Measurements from ENCODE around the gene SIRT4.

The SIRT4 gene

GRCh38 chr12:120353136-120353535, 51.0 kb downstream of the SIRT4 start:
- no CpG with 5 or more reads among the region's 6 CpGs for WGBS (ENCODE audit: extremely low coverage, insufficient coverage, low lambda C conversion rate)
- no peak overlapping the region for H3K27ac ChIP-seq (ENCODE audit: low read depth, low read length)
- peaks cover 8% of the 10 kb centered on the region for H3K36me3 ChIP-seq (ENCODE audit: control insufficient read depth, insufficient read depth, low read length)

GRCh38 chr12:120353556-120354317, 51.6 kb downstream of the SIRT4 start:
- Histone ChIP-seq H3K23ac (ENCODE audit: low read length) (no peak overlapping the region), H3K56ac (ENCODE audit: low read length) (no peak overlapping the region), H3K18ac (ENCODE audit: low read length) (no peak overlapping the region), H3K27me3 (ENCODE audit: insufficient read depth, low read length, poor library complexity) (no peaks in the 10 kb centered on the region), H4K8ac (ENCODE audit: low read depth, low read length) (no peak overlapping the region), H2AK5ac (ENCODE audit: low read length) (no peak overlapping the region), H3K9ac (ENCODE audit: low read length) (no peak overlapping the region), H2BK5ac (ENCODE audit: low read length) (no peak overlapping the region), H3K27ac (ENCODE audit: low read depth, low read length) (no peak overlapping the region), H3K79me2 (ENCODE audit: control insufficient read depth, insufficient read depth, low read length) (no peaks in the 10 kb centered on the region), H3K4me3 (ENCODE audit: low read length) (no peak overlapping the region), H3K36me3 (ENCODE audit: control insufficient read depth, insufficient read depth, low read length) (peaks cover 9% of the 10 kb centered on the region), H3K4me2 (ENCODE audit: low read length) (no peak overlapping the region), H3K79me1 (ENCODE audit: low read length) (no peaks in the 10 kb centered on the region), H3K4ac (ENCODE audit: low read depth, low read length) (no peak overlapping the region), H2BK15ac (replicated peaks; ENCODE audit: low read depth) (no peak overlapping the region), H3K4me1 (ENCODE audit: control insufficient read depth, low read depth, low read length) (no peaks in the 10 kb centered on the region), H4K5ac (ENCODE audit: low read length) (no peak overlapping the region), H2BK120ac (ENCODE audit: low read depth, low read length) (no peak overlapping the region)
- DNase-seq = no peak
- WGBS (ENCODE audit: extremely low coverage, insufficient coverage, low lambda C conversion rate) = no CpG with 5 or more reads among the region's 4 CpGs

More at GRCh38 chr12:120353136-120353535, 51.0 kb downstream of the SIRT4 start:
- no peaks in the 10 kb centered on the region for H3K4me1 ChIP-seq (ENCODE audit: control insufficient read depth, low read depth, low read length)
- H2BK15ac ChIP-seq (replicated peaks; ENCODE audit: low read depth) = no peak overlapping the region
- H3K4me3 ChIP-seq (ENCODE audit: low read length) = no peak overlapping the region
- H3K18ac ChIP-seq (ENCODE audit: low read length) = no peak overlapping the region
- H2AK5ac ChIP-seq (ENCODE audit: low read length) = no peak overlapping the region
- no peaks in the 10 kb centered on the region for H3K79me2 ChIP-seq (ENCODE audit: control insufficient read depth, insufficient read depth, low read length)
- H3K9ac ChIP-seq (ENCODE audit: low read length) = no peak overlapping the region
- no peak overlapping the region for H4K8ac ChIP-seq (ENCODE audit: low read depth, low read length)
- H2BK5ac ChIP-seq (ENCODE audit: low read length) = no peak overlapping the region
- H3K79me1 ChIP-seq (ENCODE audit: low read length) = no peaks in the 10 kb centered on the region
- no peak overlapping the region for H3K4ac ChIP-seq (ENCODE audit: low read depth, low read length)
- no peak for DNase-seq
- H2BK120ac ChIP-seq (ENCODE audit: low read depth, low read length) = no peak overlapping the region
- no peak overlapping the region for H3K56ac ChIP-seq (ENCODE audit: low read length)
- no peak overlapping the region for H4K5ac ChIP-seq (ENCODE audit: low read length)
- no peaks in the 10 kb centered on the region for H3K27me3 ChIP-seq (ENCODE audit: insufficient read depth, low read length, poor library complexity)
- H3K4me2 ChIP-seq (ENCODE audit: low read length) = no peak overlapping the region
- no peak overlapping the region for H3K23ac ChIP-seq (ENCODE audit: low read length)

GRCh38 chr12:120356567-120357030, 54.5 kb downstream of the SIRT4 start:
- Histone ChIP-seq H3K4me1 (ENCODE audit: control insufficient read depth, low read depth, low read length) (peaks cover 9% of the 10 kb centered on the region), H2BK5ac (ENCODE audit: low read length) (no peak overlapping the region), H3K56ac (ENCODE audit: low read length) (no peak overlapping the region), H2BK15ac (replicated peaks; ENCODE audit: low read depth) (no peak overlapping the region), H3K79me1 (ENCODE audit: low read length) (peaks cover 3% of the 10 kb centered on the region), H3K27ac (ENCODE audit: low read depth, low read length) (no peak overlapping the region), H3K27me3 (ENCODE audit: insufficient read depth, low read length, poor library complexity) (no peaks in the 10 kb centered on the region), H4K5ac (ENCODE audit: low read length) (no peak overlapping the region), H2BK120ac (ENCODE audit: low read depth, low read length) (no peak overlapping the region), H3K4me3 (ENCODE audit: low read length) (no peak overlapping the region), H3K9ac (ENCODE audit: low read length) (no peak overlapping the region), H2AK5ac (ENCODE audit: low read length) (no peak overlapping the region), H3K4me2 (ENCODE audit: low read length) (no peak overlapping the region), H3K23ac (ENCODE audit: low read length) (no peak overlapping the region), H3K4ac (ENCODE audit: low read depth, low read length) (no peak overlapping the region), H4K8ac (ENCODE audit: low read depth, low read length) (no peak overlapping the region), H3K18ac (ENCODE audit: low read length) (no peak overlapping the region), H3K79me2 (ENCODE audit: control insufficient read depth, insufficient read depth, low read length) (no peaks in the 10 kb centered on the region), H3K36me3 (ENCODE audit: control insufficient read depth, insufficient read depth, low read length) (peaks cover 11% of the 10 kb centered on the region)
- peak; percentile 96 for DNase-seq
- WGBS (ENCODE audit: extremely low coverage, insufficient coverage, low lambda C conversion rate) = no CpG with 5 or more reads among the region's 13 CpGs

- Histone ChIP-seq H3K79me1 (ENCODE audit: low read length) (peaks cover 3% of the 10 kb centered on the region), H3K79me2 (ENCODE audit: control insufficient read depth, insufficient read depth, low read length) (no peaks in the 10 kb centered on the region), H2BK5ac (ENCODE audit: low read length) (no peak overlapping the region), H2BK15ac (replicated peaks; ENCODE audit: low read depth) (no peak overlapping the region), H4K5ac (ENCODE audit: low read length) (no peak overlapping the region), H3K4me2 (ENCODE audit: low read length) (no peak overlapping the region), H3K9ac (ENCODE audit: low read length) (no peak overlapping the region), H3K36me3 (ENCODE audit: control insufficient read depth, insufficient read depth, low read length) (peaks cover 11% of the 10 kb centered on the region), H3K27ac (ENCODE audit: low read depth, low read length) (no peak overlapping the region), H3K4me3 (ENCODE audit: low read length) (no peak overlapping the region), H2AK5ac (ENCODE audit: low read length) (no peak overlapping the region), H3K56ac (ENCODE audit: low read length) (no peak overlapping the region), H3K4me1 (ENCODE audit: control insufficient read depth, low read depth, low read length) (peaks cover 10% of the 10 kb centered on the region), H3K18ac (ENCODE audit: low read length) (no peak overlapping the region), H3K27me3 (ENCODE audit: insufficient read depth, low read length, poor library complexity) (no peaks in the 10 kb centered on the region), H3K4ac (ENCODE audit: low read depth, low read length) (no peak overlapping the region), H4K8ac (ENCODE audit: low read depth, low read length) (no peak overlapping the region), H2BK120ac (ENCODE audit: low read depth, low read length) (no peak overlapping the region), H3K23ac (ENCODE audit: low read length) (no peak overlapping the region)
- WGBS (ENCODE audit: extremely low coverage, insufficient coverage, low lambda C conversion rate) = no CpG with 5 or more reads among the region's 5 CpGs
- no peak for DNase-seq
Measured at GRCh38 chr12:120357104-120357503, 55.0 kb downstream of the SIRT4 start.

- no peak overlapping the region for H3K4ac ChIP-seq (ENCODE audit: low read depth, low read length)
- peaks cover 16% of the 10 kb centered on the region for H3K4me1 ChIP-seq (ENCODE audit: control insufficient read depth, low read depth, low read length)
- peaks cover 11% of the 10 kb centered on the region for H3K36me3 ChIP-seq (ENCODE audit: control insufficient read depth, insufficient read depth, low read length)
- H4K5ac ChIP-seq (ENCODE audit: low read length) = no peak overlapping the region
- peaks cover 3% of the 10 kb centered on the region for H3K79me1 ChIP-seq (ENCODE audit: low read length)
- H2BK5ac ChIP-seq (ENCODE audit: low read length) = no peak overlapping the region
- H3K56ac ChIP-seq (ENCODE audit: low read length) = peak overlapping the region; percentile 69
- no peak overlapping the region for H2BK15ac ChIP-seq (replicated peaks; ENCODE audit: low read depth)
- H3K23ac ChIP-seq (ENCODE audit: low read length) = no peak overlapping the region
- no peak overlapping the region for H3K4me2 ChIP-seq (ENCODE audit: low read length)
- H3K9ac ChIP-seq (ENCODE audit: low read length) = peak overlapping the region; percentile 17
- H2BK120ac ChIP-seq (ENCODE audit: low read depth, low read length) = no peak overlapping the region
- DNase-seq = peak; percentile 83
- H3K79me2 ChIP-seq (ENCODE audit: control insufficient read depth, insufficient read depth, low read length) = peaks cover 3% of the 10 kb centered on the region
- H2AK5ac ChIP-seq (ENCODE audit: low read length) = no peak overlapping the region
- H3K27ac ChIP-seq (ENCODE audit: low read depth, low read length) = peak overlapping the region; percentile 6
- no peaks in the 10 kb centered on the region for H3K27me3 ChIP-seq (ENCODE audit: insufficient read depth, low read length, poor library complexity)
- H3K4me3 ChIP-seq (ENCODE audit: low read length) = no peak overlapping the region
- no peak overlapping the region for H4K8ac ChIP-seq (ENCODE audit: low read depth, low read length)
- WGBS (ENCODE audit: extremely low coverage, insufficient coverage, low lambda C conversion rate) = no CpG with 5 or more reads among the region's 19 CpGs
- H3K18ac ChIP-seq (ENCODE audit: low read length) = no peak overlapping the region
Measured at GRCh38 chr12:120358412-120359100, 56.4 kb downstream of the SIRT4 start.
